Endothelial cell of umbilical vein (primary cell): ENCODE data around the gene CLEC2B.

ENCODE experiments used
- EZH2 ChIP-seq: IDR thresholded peaks from 2 replicates; pipeline ENCODE4 v1.6.1; 2012; ENCODE audit warnings: borderline replicate concordance, low read depth, mild to moderate bottlenecking, moderate library complexity, low read length, inconsistent platforms; ENCODE audit not compliant: severe bottlenecking
- POLR2AphosphoS5 ChIP-seq: IDR thresholded peaks from 2 replicates; pipeline ENCODE4 v1.6.1; 2012; ENCODE audit warnings: low read depth, mild to moderate bottlenecking, control low read depth, low read length, moderate library complexity; ENCODE audit not compliant: insufficient read depth
- TF ChIP-seq, protein P1 (sequence below), 2 donors: IDR thresholded peaks; 1 replicate in 1 of 2; 2 replicates in 1 of 2; pipeline ENCODE4 v1.5.1; 2011; ENCODE audit warnings: low read length in 2 of 2, mild to moderate bottlenecking in 2 of 2, moderate library complexity in 2 of 2, control low read depth in 1 of 2, inconsistent platforms in 1 of 2, low read depth in 1 of 2; ENCODE audit not compliant: insufficient read depth in 1 of 2; ENCODE audit errors: extremely low read depth in 1 of 2

DNA sequence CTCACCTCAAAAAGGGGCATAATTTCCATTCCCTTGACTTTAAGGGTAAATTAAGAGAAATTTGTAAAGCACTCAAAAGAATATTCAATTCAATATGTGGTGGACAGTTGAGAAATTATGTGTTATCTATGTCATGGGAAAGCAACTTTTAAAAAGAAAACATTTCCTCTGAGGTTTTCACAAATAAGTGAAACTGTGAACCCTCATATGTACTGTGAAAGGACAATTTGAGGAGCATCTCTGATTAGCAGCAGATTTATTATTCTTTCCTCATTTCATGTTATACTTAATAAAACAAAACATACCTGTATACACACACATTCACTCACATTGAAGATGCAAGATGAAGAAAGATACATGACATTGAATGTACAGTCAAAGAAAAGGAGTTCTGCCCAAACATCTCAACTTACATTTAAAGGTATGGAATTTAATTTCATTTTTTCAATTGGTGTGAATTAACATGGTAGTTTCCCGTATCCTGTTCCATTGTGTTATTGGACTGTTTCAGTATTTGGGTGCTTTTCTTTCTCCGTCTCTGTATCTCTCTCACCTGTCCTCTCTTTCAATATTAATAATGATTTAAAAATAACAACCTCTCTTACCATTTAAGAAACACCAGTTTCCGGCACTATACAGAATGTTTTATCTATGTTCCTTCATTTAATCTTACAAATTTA lies 41.8 kb downstream of the CLEC2B start, which contains the start of gene KLRF1:
- no peak for TF ChIP-seq EZH2
- no peak for TF ChIP-seq POLR2AphosphoS5
- TF ChIP-seq, protein P1, sequence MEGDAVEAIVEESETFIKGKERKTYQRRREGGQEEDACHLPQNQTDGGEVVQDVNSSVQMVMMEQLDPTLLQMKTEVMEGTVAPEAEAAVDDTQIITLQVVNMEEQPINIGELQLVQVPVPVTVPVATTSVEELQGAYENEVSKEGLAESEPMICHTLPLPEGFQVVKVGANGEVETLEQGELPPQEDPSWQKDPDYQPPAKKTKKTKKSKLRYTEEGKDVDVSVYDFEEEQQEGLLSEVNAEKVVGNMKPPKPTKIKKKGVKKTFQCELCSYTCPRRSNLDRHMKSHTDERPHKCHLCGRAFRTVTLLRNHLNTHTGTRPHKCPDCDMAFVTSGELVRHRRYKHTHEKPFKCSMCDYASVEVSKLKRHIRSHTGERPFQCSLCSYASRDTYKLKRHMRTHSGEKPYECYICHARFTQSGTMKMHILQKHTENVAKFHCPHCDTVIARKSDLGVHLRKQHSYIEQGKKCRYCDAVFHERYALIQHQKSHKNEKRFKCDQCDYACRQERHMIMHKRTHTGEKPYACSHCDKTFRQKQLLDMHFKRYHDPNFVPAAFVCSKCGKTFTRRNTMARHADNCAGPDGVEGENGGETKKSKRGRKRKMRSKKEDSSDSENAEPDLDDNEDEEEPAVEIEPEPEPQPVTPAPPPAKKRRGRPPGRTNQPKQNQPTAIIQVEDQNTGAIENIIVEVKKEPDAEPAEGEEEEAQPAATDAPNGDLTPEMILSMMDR (IDR thresholded peaks at IDR 0.05; ENCODE audit: extremely low read depth in 1 of 2, insufficient read depth in 1 of 2, low read depth in 1 of 2, low read length in 2 of 2), result no peak
